Tibial nerve (tissue), 4 donors: Measurements from ENCODE around the gene DCLK2.

Source experiments
- EP300 ChIP-seq, 2 donors: sonication (generic); formaldehyde crosslinking; IDR thresholded peaks; one replicate each; pipeline ENCODE4 v1.6.1; 2017; ENCODE audit warnings: antibody characterized with exemption in 2 of 2, mild to moderate bottlenecking in 1 of 2
- POLR2A ChIP-seq, 2 donors: fragments of 450-650 bp; IDR thresholded peaks; one replicate each; pipeline ENCODE4 v1.6.1; 2017; ENCODE audit warnings: antibody characterized with exemption in 2 of 2, mild to moderate bottlenecking in 2 of 2, moderate library complexity in 2 of 2
- TF ChIP-seq, protein P1 (sequence below), 5 experiments: fragments of 200-600 bp in 3 of 5; fragments of 450-650 bp in 2 of 5; sonication (generic) in 3 of 5; IDR thresholded peaks; one replicate each; pipeline ENCODE4 v1.5.1; 2016 to 2019; ENCODE audit warnings: antibody characterized with exemption in 5 of 5, mild to moderate bottlenecking in 3 of 5, moderate library complexity in 2 of 5

DNA sequence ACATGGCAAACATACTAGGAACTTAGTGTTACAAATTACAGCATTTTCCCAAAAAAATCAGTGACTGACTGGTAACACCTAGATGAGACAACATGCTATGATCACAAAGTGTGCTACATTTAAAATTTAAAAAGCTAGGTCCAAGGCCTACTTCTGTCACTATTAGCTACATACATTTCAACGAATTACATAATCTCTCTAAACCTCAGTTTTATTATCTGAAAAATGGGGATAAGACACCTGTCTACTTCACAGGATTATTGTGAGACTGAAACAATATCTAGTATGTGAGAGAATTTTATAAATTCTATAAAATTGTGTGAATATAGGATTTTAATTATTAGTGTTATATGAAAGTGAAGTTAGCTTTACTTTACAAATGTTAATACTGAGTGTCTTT lies 228.5 kb downstream of the DCLK2 start:
- TF ChIP-seq, protein P1, sequence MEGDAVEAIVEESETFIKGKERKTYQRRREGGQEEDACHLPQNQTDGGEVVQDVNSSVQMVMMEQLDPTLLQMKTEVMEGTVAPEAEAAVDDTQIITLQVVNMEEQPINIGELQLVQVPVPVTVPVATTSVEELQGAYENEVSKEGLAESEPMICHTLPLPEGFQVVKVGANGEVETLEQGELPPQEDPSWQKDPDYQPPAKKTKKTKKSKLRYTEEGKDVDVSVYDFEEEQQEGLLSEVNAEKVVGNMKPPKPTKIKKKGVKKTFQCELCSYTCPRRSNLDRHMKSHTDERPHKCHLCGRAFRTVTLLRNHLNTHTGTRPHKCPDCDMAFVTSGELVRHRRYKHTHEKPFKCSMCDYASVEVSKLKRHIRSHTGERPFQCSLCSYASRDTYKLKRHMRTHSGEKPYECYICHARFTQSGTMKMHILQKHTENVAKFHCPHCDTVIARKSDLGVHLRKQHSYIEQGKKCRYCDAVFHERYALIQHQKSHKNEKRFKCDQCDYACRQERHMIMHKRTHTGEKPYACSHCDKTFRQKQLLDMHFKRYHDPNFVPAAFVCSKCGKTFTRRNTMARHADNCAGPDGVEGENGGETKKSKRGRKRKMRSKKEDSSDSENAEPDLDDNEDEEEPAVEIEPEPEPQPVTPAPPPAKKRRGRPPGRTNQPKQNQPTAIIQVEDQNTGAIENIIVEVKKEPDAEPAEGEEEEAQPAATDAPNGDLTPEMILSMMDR (IDR thresholded peaks at IDR 0.05), result no peak
- TF ChIP-seq POLR2A (IDR thresholded peaks at IDR 0.05), result no peak
- TF ChIP-seq EP300 (IDR thresholded peaks at IDR 0.05), result no peak
